ENCODE results near the gene PRTN3.
"Not testable (repeated sequence)": the region's sequence is repeated elsewhere in the genome, so short reads cannot be mapped to it uniquely, and the experiment has no call there.

Gene PRTN3

DNA sequence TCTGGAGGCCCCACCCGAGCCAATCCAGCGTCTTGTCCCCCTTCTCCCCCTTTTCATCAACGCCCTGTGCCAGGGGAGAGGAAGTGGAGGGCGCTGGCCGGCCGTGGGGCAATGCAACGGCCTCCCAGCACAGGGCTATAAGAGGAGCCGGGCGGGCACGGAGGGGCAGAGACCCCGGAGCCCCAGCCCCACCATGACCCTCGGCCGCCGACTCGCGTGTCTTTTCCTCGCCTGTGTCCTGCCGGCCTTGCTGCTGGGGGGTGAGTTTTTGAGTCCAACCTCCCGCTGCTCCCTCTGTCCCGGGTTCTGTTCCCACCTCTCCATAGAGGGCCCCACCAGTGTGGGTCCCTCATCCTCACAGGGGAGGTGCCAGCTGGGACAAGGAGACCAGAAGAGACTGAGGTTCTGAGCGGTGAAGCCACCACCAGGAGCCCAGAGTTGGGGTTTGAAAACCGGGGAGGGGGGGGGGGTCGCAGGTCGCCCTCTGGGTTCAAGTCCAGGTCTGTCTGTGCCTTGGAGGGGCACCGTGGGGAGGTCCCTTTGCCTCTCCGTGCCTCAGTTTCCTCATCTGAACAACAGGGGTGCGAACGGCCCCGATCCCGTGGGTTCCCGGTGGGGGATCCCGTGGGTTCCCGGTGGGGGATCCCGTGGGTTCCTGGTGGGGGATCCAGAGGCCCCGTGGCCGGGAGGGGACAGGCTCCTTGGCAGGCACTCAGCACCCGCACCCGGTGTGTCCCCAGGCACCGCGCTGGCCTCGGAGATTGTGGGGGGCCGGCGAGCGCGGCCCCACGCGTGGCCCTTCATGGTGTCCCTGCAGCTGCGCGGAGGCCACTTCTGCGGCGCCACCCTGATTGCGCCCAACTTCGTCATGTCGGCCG lies 11.6 kb downstream of the PRTN3 start, which contains the start of gene ELANE:
Gene ELANE, plus strand, starts transcription at position 168 of the 878 bp plus-strand sequence. Its CDS starts 26 bp downstream, at position 194.
- no peaks in the 10 kb centered on the region for H3K9me3 ChIP-seq (ENCODE audit: insufficient read depth, low read length)
- H3K4me1 ChIP-seq (ENCODE audit: insufficient read depth, insufficient read length): peaks cover 9% of the 10 kb centered on the region
- no peak within 1 kb of the TSS for H3K4me3 ChIP-seq (ENCODE audit: insufficient read length, low read depth)
- no peaks in the 10 kb centered on the region for H3K36me3 ChIP-seq (ENCODE audit: insufficient read depth, insufficient read length, low read length)
- DNase-seq (ENCODE audit: low read depth, low spot score): no peak
- H3K9ac ChIP-seq (ENCODE audit: insufficient read length, low read depth): no peak within 1 kb of the TSS
- no peak for TF ChIP-seq YY1 (IDR thresholded peaks at IDR 0.05; ENCODE audit: insufficient read depth, insufficient read length)
- TF ChIP-seq ZNF274 (IDR thresholded peaks at IDR 0.05; ENCODE audit: low read depth, low read length): no peak
- no peak for TF ChIP-seq SUZ12 (IDR thresholded peaks at IDR 0.05; ENCODE audit: extremely low read depth, insufficient read depth, insufficient read length)
- no peaks in the 10 kb centered on the region for H3K27me3 ChIP-seq (ENCODE audit: insufficient read depth, insufficient read length)

DNA sequence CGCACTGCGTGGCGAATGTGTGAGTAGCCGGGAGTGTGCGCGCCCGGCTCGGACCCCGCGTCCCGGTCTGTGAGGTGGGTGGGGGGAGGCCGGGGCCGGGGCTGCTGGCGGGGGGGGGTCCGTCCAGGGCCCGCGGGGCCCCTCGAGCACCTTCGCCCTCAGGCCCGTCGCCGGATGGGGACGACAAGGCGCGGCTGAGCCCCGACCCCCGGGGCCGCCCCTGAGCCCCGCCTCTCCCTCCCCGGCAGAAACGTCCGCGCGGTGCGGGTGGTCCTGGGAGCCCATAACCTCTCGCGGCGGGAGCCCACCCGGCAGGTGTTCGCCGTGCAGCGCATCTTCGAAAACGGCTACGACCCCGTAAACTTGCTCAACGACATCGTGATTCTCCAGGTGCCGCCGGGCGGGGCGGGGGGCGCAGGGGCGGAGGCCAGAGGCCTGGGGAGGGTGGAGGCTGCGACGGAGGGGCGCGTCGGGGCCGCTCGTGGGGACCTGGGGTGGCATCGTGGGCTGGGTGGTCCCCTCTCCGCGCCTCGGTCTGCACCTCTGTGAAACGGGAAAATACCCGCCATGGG lies 12.3 kb downstream of the PRTN3 start:
- no peak for DNase-seq (ENCODE audit: low read depth, low spot score)
- Histone ChIP-seq H3K27me3 (ENCODE audit: insufficient read depth, insufficient read length) (no peaks in the 10 kb centered on the region), H3K4me3 (ENCODE audit: insufficient read length, low read depth) (no peak overlapping the region), H3K36me3 (ENCODE audit: insufficient read depth, insufficient read length, low read length) (no peaks in the 10 kb centered on the region), H3K9ac (ENCODE audit: insufficient read length, low read depth) (no peak overlapping the region), H3K9me3 (ENCODE audit: insufficient read depth, low read length) (no peaks in the 10 kb centered on the region), H3K4me1 (ENCODE audit: insufficient read depth, insufficient read length) (peaks cover 6% of the 10 kb centered on the region)
- TF ChIP-seq ZNF274 (IDR thresholded peaks at IDR 0.05; ENCODE audit: low read depth, low read length) (no peak), SUZ12 (IDR thresholded peaks at IDR 0.05; ENCODE audit: extremely low read depth, insufficient read depth, insufficient read length) (no peak), YY1 (IDR thresholded peaks at IDR 0.05; ENCODE audit: insufficient read depth, insufficient read length) (no peak)

- not testable (repeated sequence) for H3K36me3 ChIP-seq (ENCODE audit: insufficient read depth, insufficient read length, low read length); H3K4me1 ChIP-seq (ENCODE audit: insufficient read depth, insufficient read length); H3K4me3 ChIP-seq (ENCODE audit: insufficient read length, low read depth); DNase-seq (ENCODE audit: low read depth, low spot score); H3K9me3 ChIP-seq (ENCODE audit: insufficient read depth, low read length); H3K27me3 ChIP-seq (ENCODE audit: insufficient read depth, insufficient read length); H3K9ac ChIP-seq (ENCODE audit: insufficient read length, low read depth)
Measured at GRCh38 chr19:853614-854220, 12.9 kb downstream of the PRTN3 start.

GRCh38 chr19:854549-854948 lies 13.8 kb downstream of the PRTN3 start:
- no peaks in the 10 kb centered on the region for H3K27me3 ChIP-seq (ENCODE audit: insufficient read depth, insufficient read length)
- no peaks in the 10 kb centered on the region for H3K9me3 ChIP-seq (ENCODE audit: insufficient read depth, low read length)
- no peaks in the 10 kb centered on the region for H3K36me3 ChIP-seq (ENCODE audit: insufficient read depth, insufficient read length, low read length)
- H3K4me1 ChIP-seq (ENCODE audit: insufficient read depth, insufficient read length): peaks cover 12% of the 10 kb centered on the region
- no peak overlapping the region for H3K9ac ChIP-seq (ENCODE audit: insufficient read length, low read depth)
- H3K4me3 ChIP-seq (ENCODE audit: insufficient read length, low read depth): no peak overlapping the region
- TF ChIP-seq YY1 (IDR thresholded peaks at IDR 0.05; ENCODE audit: insufficient read depth, insufficient read length): no peak
- TF ChIP-seq ZNF274 (IDR thresholded peaks at IDR 0.05; ENCODE audit: low read depth, low read length): no peak
- TF ChIP-seq SUZ12 (IDR thresholded peaks at IDR 0.05; ENCODE audit: extremely low read depth, insufficient read depth, insufficient read length): no peak
- DNase-seq (ENCODE audit: low read depth, low spot score): no peak

DNA sequence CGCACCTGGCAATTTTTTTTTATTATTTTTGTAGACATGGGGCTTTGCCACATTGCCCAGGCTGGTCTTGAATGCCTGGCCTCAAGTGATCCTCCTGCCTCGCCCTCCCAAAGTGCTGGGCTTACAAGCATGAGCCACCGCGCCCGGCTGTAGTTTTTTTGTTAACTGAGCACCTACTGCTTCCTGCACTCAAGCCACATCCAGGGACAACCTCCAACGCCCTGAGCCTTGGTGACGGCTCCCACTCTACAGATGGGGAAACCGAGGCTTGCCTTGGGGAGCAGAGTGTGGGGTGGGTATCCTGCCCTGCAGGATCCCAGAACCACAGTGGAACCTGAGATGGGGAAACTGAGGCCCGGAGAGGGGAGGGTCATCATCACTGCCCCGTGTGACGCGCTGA lies 14.3 kb downstream of the PRTN3 start:
- Histone ChIP-seq H3K9me3 (ENCODE audit: insufficient read depth, low read length) (no peaks in the 10 kb centered on the region), H3K9ac (ENCODE audit: insufficient read length, low read depth) (no peak overlapping the region), H3K36me3 (ENCODE audit: insufficient read depth, insufficient read length, low read length) (no peaks in the 10 kb centered on the region), H3K27me3 (ENCODE audit: insufficient read depth, insufficient read length) (no peaks in the 10 kb centered on the region), H3K4me3 (ENCODE audit: insufficient read length, low read depth) (no peak overlapping the region), H3K4me1 (ENCODE audit: insufficient read depth, insufficient read length) (peaks cover 13% of the 10 kb centered on the region)
- no peak for DNase-seq (ENCODE audit: low read depth, low spot score)
- TF ChIP-seq SUZ12 (IDR thresholded peaks at IDR 0.05; ENCODE audit: extremely low read depth, insufficient read depth, insufficient read length): no peak

DNA sequence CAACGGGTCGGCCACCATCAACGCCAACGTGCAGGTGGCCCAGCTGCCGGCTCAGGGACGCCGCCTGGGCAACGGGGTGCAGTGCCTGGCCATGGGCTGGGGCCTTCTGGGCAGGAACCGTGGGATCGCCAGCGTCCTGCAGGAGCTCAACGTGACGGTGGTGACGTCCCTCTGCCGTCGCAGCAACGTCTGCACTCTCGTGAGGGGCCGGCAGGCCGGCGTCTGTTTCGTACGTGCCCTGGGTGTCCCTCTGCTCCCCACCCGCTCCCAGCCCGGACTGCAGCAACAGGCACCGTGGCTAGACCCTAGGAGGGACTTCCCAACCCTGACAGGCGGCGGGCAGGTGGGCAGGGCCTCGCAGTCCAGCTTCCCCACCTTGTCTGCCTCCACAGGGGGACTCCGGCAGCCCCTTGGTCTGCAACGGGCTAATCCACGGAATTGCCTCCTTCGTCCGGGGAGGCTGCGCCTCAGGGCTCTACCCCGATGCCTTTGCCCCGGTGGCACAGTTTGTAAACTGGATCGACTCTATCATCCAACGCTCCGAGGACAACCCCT lies 14.8 kb downstream of the PRTN3 start:
- no peaks in the 10 kb centered on the region for H3K9me3 ChIP-seq (ENCODE audit: insufficient read depth, low read length)
- H3K9ac ChIP-seq (ENCODE audit: insufficient read length, low read depth): no peak overlapping the region
- no peak overlapping the region for H3K4me3 ChIP-seq (ENCODE audit: insufficient read length, low read depth)
- DNase-seq (ENCODE audit: low read depth, low spot score): no peak
- TF ChIP-seq SUZ12 (IDR thresholded peaks at IDR 0.05; ENCODE audit: extremely low read depth, insufficient read depth, insufficient read length) (no peak), ZNF274 (IDR thresholded peaks at IDR 0.05; ENCODE audit: low read depth, low read length) (no peak), YY1 (IDR thresholded peaks at IDR 0.05; ENCODE audit: insufficient read depth, insufficient read length) (no peak)
- H3K36me3 ChIP-seq (ENCODE audit: insufficient read depth, insufficient read length, low read length): no peaks in the 10 kb centered on the region
- H3K27me3 ChIP-seq (ENCODE audit: insufficient read depth, insufficient read length): no peaks in the 10 kb centered on the region
- H3K4me1 ChIP-seq (ENCODE audit: insufficient read depth, insufficient read length): peaks cover 13% of the 10 kb centered on the region

- H3K36me3 ChIP-seq (ENCODE audit: insufficient read depth, insufficient read length, low read length): no peaks in the 10 kb centered on the region
- TF ChIP-seq YY1 (IDR thresholded peaks at IDR 0.05; ENCODE audit: insufficient read depth, insufficient read length): no peak
- no peak for TF ChIP-seq ZNF274 (IDR thresholded peaks at IDR 0.05; ENCODE audit: low read depth, low read length)
- TF ChIP-seq SUZ12 (IDR thresholded peaks at IDR 0.05; ENCODE audit: extremely low read depth, insufficient read depth, insufficient read length): no peak
- no peaks in the 10 kb centered on the region for H3K27me3 ChIP-seq (ENCODE audit: insufficient read depth, insufficient read length)
Measured at GRCh38 chr19:858284-858683, 17.5 kb downstream of the PRTN3 start.

More at GRCh38 chr19:858284-858683, 17.5 kb downstream of the PRTN3 start:
- Histone ChIP-seq H3K4me3 (ENCODE audit: insufficient read length, low read depth) (no peak overlapping the region), H3K4me1 (ENCODE audit: insufficient read depth, insufficient read length) (peaks cover 16% of the 10 kb centered on the region), H3K9ac (ENCODE audit: insufficient read length, low read depth) (no peak overlapping the region), H3K9me3 (ENCODE audit: insufficient read depth, low read length) (no peaks in the 10 kb centered on the region)
- DNase-seq (ENCODE audit: low read depth, low spot score): no peak
